Right ventricle myocardium inferior (tissue), 1 donor: ENCODE data around the gene ENG. TPM values are rescaled to one million over a fixed set of nuclear protein-coding genes. Genes with fewer than 3 reads are reported as not detected.
"Not testable (repeated sequence)": the region's sequence is repeated elsewhere in the genome, so short reads cannot be mapped to it uniquely, and the experiment has no call there.

ENCODE experiments used
- ATAC-seq: fragments of 200-7000 bp; cut with Tn5 transposase; one replicate; pipeline ENCODE4 v1.9.1; 2020; ENCODE audit warnings: mild to moderate bottlenecking, moderate library complexity
- DNase-seq: peaks from one replicate; pipeline ENCODE4 v3.0.0; 2021; ENCODE audit errors: missing footprints
- intact Hi-C: fragments of 100-400 bp; cut with DNase I; formaldehyde crosslinking; loops from one replicate; pipeline ENCODE4 v1.11.0; 2022
- total RNA-seq: library from RNA; stranded (reverse); fragmentation: NEBNext Ultra II Directional; extraction: Animal tissue kit (Norgen Biotek cat#: 25700); gene quantifications from one replicate; pipeline ENCODE4 v1.2.1, GENCODE V29; 2021
- donor health status: DM: no; HTN: yes; CAD: no; lungs with severe emphysema.

ENG gene
- total RNA-seq, 1 donor from 2014 or later: 131 TPM

DNA sequence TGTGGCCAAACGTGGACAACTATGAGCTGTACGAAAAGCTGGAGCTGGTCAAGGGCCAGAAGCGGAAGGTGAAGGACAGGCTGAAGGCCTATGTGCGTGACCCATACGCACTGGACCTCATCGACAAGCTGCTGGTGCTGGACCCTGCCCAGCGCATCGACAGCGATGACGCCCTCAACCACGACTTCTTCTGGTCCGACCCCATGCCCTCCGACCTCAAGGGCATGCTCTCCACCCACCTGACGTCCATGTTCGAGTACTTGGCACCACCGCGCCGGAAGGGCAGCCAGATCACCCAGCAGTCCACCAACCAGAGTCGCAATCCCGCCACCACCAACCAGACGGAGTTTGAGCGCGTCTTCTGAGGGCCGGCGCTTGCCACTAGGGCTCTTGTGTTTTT lies 65.3 kb downstream of the ENG start:
- intact Hi-C loops: loop anchor here (5.0 kb wide), 2 partner anchors 128 to 177 kb away; partner anchors contain the start of genes ST6GALNAC4 and STXBP1

DNA sequence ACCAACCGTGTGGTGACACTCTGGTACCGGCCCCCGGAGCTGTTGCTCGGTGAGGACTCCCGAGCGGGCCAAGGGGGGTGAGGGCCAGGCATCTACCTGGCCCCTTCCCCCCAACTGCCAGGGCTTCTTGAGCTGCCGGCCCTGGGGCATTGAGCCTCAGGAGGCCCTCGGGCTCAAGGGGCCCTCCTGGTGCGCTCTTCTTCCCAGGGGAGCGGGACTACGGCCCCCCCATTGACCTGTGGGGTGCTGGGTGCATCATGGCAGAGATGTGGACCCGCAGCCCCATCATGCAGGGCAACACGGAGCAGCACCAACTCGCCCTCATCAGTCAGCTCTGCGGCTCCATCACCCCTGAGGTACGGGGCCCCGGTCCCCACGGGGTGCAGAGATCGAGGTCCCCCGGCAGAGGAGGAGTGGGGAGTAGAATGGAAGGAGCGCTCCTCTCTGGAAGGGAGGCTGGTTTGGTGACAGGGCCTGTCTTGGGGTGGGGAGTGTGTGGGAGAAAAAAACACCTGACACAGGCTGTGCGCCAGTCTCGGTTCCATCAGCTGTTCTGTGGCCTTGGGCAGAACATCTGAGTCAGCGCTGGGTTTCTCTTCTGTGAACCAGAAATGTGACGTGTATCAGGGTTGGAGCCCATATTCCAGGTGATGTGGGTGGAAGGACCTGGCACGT lies 66.0 kb downstream of the ENG start:
- no peak for ATAC-seq
- no peak for DNase-seq

More for the DNA sequence above, 65.3 kb downstream of the ENG start:
- no peak for DNase-seq
- no peak for ATAC-seq

DNA sequence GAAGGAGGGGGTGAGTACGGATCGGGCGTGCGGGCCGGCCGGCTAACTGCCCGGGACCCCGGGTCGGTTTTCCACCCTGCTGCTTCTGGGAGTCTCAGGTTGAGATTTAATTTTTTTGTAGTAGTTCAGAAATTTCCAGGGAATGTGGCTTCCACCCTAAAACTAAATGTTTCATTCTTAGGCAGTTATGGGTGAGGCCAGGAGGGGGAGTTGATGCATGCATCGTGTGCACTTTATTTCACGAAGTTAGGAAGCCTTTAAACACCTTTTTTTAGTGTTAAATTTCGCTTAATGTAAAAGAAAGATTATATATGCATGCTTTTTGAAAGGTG lies 67.7 kb downstream of the ENG start:
- no peak for DNase-seq
- no peak for ATAC-seq
- intact Hi-C loops: loop anchor here (2.0 to 5.0 kb wide), 3 partner anchors 84 to 174 kb away; partner anchors contain the start of genes ST6GALNAC4 and STXBP1

More for the DNA sequence above, 66.0 kb downstream of the ENG start:
- intact Hi-C loops: loop anchor here (5.0 kb wide), 2 partner anchors 129 to 176 kb away; partner anchors contain the start of genes ST6GALNAC4 and STXBP1

DNA sequence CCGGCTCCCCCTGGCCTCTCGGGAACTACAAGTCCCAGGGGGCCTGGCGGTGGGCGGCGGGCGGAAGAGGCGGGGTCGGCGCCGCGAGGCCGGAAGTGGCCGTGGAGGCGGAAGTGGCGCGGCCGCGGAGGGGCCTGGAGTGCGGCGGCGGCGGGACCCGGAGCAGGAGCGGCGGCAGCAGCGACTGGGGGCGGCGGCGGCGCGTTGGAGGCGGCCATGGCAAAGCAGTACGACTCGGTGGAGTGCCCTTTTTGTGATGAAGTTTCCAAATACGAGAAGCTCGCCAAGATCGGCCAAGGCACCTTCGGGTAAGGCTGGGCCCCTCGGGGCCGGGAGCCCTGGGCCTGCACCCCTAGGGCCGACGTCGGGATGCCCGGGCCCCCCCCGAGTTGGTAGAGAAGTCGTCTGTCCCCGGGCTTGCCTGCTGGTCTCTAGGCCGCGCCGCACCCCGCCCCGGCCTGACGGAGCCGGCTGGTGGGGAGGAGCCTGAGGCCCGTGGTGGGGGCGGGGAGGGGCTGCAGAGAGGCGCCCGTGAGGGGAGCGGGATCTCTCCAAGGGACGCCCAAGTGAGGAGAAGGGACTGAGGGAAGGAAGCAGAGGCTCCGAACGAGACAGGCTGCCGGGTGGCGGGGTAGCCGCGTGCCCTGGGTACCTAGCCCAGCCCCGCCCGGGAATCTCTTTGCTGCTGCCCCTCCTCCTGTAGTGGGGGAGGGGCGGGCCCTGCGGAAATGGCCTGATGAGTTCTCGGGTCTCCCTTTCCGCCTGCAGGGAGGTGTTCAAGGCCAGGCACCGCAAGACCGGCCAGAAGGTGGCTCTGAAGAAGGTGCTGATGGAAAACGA lies 68.3 kb downstream of the ENG start, which contains the start of gene CDK9:
TSS of gene CDK9 (plus strand) at position 102 of the 840 bp plus-strand sequence. CDS start at position 217, 115 bp downstream.
- peak; percentile 78 for ATAC-seq
- peak; percentile 95 for DNase-seq
- intact Hi-C loops: loop anchor here (1.0 to 5.0 kb wide), 5 partner anchors 51 to 195 kb away; partner anchors contain the start of genes ST6GALNAC4, STXBP1 and TOR2A

DNA sequence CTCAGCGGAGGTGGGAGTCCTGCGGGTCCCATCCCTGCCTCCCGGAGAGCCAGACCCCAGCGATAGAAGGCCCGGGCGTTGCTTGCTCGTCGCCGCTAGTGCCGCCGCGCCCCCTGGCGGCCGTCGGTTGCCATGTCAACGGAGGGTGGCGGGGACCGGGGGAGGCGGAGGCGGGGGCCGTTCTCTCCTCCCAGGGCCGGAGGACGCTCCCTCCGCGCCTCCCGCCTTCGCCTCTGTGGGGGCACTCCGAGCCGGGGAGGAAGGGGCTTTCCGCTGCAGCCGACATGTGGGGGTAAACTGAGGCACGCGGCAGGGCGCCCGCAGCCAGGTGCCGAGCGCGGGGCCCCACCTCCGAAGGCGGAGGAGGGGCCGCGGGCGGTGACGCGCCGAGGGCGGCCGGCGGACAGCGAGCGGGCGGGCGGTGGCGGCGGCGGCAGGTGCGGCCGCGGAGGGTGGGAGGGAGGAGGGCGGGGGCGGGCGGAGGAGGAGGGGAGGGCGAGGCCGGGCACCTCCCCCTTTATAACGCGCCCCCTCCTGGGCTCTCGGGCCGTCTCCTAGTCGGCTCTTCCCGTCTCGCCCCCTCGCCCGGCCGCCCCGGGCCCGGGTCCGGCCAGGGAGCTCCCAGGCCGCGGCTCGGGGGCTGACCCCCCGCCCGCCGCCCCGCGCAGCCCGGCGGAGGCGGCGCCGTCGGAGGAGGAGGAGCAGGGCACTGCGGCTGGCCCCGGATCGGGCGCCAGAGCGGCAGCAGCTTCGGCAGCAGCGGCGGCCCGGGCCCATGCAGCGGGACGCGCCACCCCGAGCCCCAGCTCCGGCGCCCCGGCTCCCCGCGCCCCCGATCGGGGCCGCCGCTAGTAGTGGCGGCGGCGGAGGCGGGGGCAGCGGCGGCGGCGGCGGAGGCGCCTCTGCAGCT lies 69.2 kb downstream of the ENG start:
- intact Hi-C loops: loop anchor here (1.0 to 5.0 kb wide), 4 partner anchors 50 to 194 kb away; partner anchors contain the start of genes ST6GALNAC4, STXBP1 and TOR2A
- DNase-seq (peak; percentile 95), ATAC-seq (peak; percentile 70)

DNA sequence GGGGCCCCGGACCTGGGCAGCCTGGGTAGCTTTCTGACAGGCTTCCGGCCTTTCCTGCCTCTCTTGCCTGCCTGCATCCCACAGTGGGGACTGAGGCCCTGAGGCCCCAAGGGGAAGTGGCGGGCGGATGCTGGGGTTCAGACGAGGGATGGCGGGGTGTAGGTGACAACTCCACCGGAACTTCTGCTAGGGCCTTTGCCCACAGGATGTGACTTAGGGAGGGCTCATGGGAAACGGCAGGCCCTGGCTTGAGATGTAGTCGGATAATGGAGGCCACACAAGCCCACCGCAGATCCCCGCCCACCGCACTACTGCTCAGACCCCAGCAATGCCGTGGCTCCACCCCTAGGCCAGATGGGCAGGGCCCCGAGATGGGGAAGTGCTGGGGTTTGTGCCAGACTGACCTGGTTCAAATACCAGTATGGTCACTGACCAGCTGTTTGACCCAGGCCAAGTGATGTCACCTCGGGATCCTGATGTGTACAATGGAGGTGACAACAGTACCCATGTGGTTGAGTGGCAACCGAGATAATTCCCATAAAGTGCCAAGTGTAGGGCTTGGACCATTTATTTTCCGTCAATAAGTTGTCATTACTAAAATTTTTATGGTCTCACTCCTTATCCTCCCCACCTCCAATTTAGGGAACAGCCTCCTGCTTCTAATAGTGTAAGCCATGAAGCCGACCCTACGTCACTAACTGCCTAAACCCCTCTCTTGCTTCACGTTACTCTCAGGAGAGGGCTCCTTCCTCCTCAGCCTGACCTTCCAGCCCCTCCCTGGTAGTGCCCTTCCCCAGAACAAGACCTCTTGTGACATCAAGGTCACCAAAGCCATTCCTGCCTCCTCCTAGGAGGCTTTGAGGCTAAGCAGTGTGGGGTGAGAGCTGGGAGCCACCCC lies 71.1 kb downstream of the ENG start:
- intact Hi-C loops: loop anchor here (2.0 kb wide), 1 partner anchor 193 kb away; no protein-coding TSS in a partner anchor
- ATAC-seq: no peak
- peak; percentile 83 for DNase-seq

DNA sequence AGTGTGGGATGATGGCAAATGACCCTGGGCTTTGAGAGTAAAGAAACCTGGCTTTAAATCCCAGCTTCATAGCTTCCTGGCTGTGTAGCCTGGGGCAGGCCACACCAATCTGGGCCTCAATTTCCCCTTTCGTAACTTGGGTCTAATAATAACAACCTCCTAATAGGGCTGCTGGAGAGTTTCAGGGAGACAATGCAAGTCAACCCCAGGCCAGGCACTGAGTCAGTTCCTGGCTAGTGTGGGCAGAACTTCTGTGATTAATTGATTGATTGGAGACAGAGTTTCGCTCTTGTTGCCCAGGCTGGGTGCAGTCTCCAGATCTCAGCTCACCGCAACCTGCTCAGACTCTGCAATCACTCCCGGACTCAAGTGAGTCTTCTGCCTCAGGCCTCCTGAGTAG lies 72.7 kb downstream of the ENG start:
- ATAC-seq (no peak), DNase-seq (no peak)
- intact Hi-C loops: no loop called here

DNA sequence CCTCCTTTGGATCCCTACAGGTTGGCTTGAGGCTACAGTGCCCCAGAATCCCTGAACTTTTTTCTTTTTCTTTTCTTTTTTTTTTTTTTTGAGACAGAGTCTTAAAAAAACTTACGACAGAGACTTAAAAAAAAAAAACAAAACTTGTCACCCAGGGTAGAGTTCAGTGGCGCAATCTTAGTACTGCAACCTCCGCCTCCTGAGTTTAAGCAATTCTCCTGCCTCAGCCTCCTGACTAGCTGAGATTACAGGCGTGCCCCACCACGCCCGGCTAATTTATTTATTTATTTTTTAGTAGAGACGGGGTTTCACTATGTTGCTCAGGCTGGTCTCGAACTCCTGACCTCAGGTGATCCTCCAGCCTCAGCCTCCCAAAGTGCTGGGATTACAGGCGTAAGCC lies 73.5 kb downstream of the ENG start:
- intact Hi-C loops, DNase-seq: not testable (repeated sequence)

DNA sequence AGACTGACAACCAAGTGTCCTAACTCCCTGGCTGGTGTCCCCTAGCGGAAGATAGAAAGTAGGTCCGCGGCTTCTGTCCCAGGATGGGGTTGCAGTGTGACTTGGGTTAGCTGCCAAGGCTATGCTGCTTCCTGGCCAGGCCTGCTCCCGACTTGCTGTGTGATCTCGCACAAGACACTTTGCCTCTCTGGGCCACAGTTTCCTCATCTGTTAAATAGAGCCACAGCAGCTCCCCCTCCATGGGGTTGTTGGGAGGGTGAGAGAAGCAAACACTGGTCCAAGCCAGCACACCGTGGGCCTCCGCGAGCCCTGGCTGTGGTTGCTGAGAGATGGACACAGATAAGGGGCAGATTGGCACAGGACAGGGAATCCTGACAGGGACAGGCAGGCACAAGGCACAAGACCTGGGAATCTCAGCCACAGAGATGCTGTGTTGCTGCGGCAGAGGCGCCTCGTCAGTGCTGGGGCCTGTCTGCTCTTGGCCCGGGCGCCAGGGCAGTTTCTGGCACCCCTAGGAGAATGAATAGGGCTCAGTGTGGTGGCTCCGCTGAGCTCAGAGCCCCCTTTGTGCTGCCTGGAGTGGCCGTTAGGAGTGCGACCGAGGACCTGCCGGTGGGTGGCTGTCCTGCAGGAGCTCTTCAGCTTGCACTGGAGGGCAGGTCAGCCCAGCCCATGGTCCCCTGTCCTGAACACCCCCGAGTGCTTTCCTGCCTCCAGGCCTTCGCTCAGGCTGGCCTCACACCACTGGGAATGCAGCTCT lies 74.2 kb downstream of the ENG start:
- intact Hi-C loops: no loop called here
- no peak for DNase-seq
- no peak for ATAC-seq

More for the DNA sequence above, 73.5 kb downstream of the ENG start:
- ATAC-seq: not testable (repeated sequence)

DNA sequence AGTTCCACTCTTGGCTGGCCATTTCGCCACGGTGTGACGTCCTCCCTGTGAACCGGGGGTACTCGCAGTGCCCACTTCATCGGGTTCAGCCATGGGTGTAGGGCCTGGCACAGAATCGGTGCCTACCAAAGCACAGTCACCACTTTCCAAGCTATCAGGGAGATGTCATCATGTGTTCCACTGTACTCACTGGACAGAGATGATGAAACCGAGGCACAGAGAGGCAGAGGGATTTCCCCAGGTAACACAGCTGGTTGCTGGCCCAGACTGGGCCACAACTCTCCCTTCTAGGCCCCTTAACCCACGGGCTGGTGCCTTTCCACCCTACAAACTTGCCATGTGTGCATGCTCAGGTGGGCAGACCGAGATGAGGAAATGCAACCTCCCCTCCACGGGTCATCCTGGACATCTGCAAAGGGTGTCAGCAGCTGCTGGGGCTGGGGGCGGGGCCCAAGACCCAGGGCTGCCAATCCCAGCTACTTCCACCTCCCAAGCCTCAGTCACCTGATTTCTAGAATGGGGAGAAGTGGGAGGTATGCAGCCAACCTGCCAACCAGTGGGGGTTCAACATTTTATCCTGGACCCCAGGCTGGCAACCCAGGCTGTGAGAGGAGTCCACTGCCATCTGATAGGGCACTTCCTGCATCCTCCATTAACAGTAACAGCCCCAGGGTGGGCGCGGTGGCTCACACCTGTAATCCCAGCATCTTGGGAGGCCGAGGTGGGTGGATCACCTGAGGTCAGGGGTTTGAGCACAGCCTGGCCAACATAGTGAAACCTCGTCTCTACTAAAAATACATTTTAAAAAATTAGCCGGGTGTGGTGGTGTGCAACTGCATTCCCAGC lies 75.1 kb downstream of the ENG start:
- intact Hi-C loops: no loop called here
- DNase-seq (no peak), ATAC-seq (peak; percentile 20)

DNA sequence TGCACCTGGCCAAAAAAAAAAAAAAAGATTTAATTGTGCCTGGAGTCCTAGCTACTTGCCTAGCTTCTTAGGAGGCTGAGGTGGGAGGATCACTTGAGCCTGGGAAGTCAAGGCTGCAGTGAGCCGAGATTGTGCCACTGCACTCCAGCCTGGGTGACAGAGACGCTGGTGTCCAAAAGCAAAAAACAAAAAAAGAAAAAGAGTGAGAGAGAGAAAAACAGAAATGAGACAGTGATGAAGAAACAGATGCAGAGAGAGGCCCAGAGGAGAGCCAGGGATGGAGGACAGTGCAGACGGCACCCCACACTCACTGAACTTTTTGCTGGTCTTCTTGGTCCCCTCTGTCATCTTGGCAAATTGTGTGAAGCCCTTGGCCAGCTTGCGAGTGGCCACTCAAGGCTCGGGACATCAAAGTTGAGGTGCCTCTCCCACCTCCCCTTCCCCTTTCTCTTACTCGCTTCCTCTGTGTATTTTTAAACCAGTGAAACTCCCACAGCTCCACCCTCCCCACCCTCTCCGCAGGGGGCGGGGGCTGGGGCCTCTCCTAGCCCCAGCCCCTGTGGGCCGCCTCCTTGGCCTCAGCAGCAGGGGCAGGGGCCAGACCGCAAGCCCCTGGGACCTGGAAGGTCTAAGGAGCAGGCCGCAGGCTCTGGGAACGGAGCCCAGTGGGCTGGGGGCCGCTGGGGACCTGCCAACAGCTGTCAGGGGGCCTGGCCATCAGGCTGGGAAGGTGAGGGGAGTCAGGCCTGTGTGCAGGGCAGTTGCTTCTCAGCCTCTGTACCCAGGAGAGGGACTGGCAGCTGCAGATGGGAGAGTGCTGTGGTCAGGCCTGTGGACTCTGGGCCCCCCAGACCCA lies 76.0 kb downstream of the ENG start, which contains the start of gene SH2D3C:
TSS of gene SH2D3C (minus strand) at position 387 of the 856 bp plus-strand sequence. CDS start at position 348, 39 bp downstream.
- intact Hi-C loops: no loop called here
- ATAC-seq: peak; percentile 64
- DNase-seq: peak; percentile 85

DNA sequence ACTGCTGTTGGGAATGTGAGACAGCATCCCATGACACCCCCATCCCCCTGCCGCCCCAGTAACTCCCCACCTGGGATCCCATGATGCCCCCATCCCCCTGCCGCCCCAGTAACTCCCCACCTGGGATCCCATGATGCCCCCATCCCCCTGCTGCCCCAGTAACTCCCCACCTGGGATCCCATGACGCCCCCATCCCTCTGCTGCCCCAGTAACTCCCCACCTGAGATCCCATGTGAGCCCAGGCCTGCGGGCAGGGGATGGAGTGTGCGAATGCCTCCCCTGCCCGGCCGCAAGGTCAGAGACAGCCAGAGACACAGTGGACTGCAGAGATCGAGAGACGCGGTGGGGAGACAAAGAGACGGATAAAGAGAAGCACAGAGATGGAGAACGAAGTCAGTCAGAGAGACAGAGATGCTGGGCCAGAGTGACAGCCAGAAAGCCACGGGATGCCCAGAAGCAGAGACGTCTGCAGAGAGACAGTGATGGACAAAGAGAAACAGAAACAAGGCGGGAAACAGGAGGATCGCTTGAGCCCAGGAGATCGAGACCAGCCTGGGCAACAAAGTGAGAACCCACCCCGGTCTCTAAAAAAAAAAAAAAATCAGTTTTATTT lies 77.0 kb downstream of the ENG start:
- intact Hi-C loops: no loop called here
- no peak for ATAC-seq
- no peak for DNase-seq

DNA sequence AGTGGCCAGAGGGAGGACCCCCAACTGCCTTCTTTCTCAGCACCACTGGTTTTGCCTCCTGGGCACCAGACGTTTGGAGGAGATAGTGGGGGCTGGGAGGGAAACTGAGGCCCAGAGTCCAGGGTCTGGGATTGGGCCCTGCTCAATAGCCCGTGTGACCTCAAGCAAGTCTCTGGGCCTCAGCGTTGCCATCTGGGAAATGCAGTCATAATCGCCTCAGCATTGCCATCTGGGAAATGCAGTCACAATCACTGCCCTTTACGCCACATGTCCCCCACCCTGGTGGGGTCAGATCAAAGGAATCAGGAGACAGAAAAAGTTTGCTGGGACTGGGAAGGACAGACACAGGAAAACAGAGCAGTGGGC lies 77.6 kb downstream of the ENG start:
- intact Hi-C loops: no loop called here
- DNase-seq (no peak), ATAC-seq (no peak)

DNA sequence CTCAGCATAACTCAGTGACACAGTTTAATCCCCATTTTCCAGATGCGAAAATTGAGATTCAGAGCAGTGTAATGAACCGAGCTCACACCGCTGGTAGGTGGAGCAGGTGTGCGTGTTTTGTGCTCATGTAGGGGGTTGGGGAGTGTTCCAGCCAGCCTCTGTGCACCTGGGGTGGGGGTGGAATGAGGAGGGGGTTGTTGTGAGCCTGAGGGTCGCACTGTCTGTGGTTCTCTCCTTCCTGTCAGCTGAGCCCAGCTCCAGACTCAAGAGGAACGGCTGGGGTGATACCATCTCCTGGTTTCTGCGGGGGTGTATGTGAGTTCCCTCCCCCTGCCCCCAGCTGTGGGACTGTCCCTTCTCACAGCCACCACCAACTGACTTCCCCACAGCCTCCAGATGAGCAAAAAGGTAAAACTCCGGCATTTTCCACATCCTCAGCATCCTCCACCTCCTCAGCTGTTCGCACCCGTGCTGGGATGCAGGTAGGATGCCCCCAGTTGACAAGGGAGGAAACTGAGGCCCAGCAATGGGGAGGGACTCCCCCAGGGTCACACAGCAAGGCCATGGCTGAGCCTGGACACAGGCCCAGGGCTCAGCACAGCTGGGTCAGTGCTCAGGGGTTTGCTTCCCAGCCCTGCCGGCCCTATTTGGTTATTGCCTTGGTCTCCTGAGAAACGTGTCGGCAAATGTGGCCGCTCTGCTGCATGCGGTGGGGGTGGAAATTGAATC lies 78.1 kb downstream of the ENG start:
- DNase-seq (no peak), ATAC-seq (no peak)

More for the DNA sequence above, 78.1 kb downstream of the ENG start:
- intact Hi-C loops: no loop called here
